Colonic mucosa (tissue), 4 donors: ENCODE measurements around the gene PHACTR3. TPM values are rescaled to one million over a fixed set of nuclear protein-coding genes. Genes with fewer than 3 reads are reported as not detected.

Experiments
- DNase-seq: peaks from one replicate; pipeline ENCODE4 v3.0.0-alpha.2; 2020
- H3K27ac ChIP-seq: fragments of 200-600 bp; one replicate; pipeline ENCODE4 v1.8.0; 2021
- H3K27me3 ChIP-seq: fragments of 200-600 bp; one replicate; pipeline ENCODE4 v1.8.0; 2021
- H3K36me3 ChIP-seq: fragments of 200-600 bp; one replicate; pipeline ENCODE4 v1.8.0; 2021
- H3K4me1 ChIP-seq: fragments of 200-600 bp; one replicate; pipeline ENCODE4 v1.8.0; 2021; ENCODE audit warnings: mild to moderate bottlenecking
- H3K4me3 ChIP-seq: fragments of 200-600 bp; one replicate; pipeline ENCODE4 v1.8.0; 2021
- H3K9ac ChIP-seq, 2 donors: one replicate each; pipeline ENCODE4 v1.7.0; 2013; ENCODE audit warnings: control low read depth in 2 of 2, low read depth in 2 of 2, low read length in 2 of 2
- H3K9me3 ChIP-seq: fragments of 200-600 bp; one replicate; pipeline ENCODE4 v1.8.0; 2021
- CTCF ChIP-seq: fragments of 200-600 bp; IDR thresholded peaks from one replicate; pipeline ENCODE4 v1.8.0; 2022; ENCODE audit warnings: antibody characterized with exemption, mild to moderate bottlenecking
- intact Hi-C: fragments of 100-400 bp; cut with DNase I; formaldehyde crosslinking; loops from one replicate; pipeline ENCODE4 v1.14.1; 2022
- total RNA-seq, 2 donors: library from RNA; stranded (reverse); fragmentation: NEBNext Ultra II Directional in 1 of 2; extraction: Animal tissue kit (Norgen Biotek cat#: 25700) in 1 of 2; gene quantifications; one replicate each; pipeline ENCODE4 v1.2.1, GENCODE V29; 2021
- donor health status: healthy.
- donor health status: DM: no; HTN: no; CAD: no.
- donor health status: DM: no; HTN: no; CAD: no.

The PHACTR3 gene
- total RNA-seq, 2 donors from 2014 or later = 0.44 to 0.53 TPM

DNA sequence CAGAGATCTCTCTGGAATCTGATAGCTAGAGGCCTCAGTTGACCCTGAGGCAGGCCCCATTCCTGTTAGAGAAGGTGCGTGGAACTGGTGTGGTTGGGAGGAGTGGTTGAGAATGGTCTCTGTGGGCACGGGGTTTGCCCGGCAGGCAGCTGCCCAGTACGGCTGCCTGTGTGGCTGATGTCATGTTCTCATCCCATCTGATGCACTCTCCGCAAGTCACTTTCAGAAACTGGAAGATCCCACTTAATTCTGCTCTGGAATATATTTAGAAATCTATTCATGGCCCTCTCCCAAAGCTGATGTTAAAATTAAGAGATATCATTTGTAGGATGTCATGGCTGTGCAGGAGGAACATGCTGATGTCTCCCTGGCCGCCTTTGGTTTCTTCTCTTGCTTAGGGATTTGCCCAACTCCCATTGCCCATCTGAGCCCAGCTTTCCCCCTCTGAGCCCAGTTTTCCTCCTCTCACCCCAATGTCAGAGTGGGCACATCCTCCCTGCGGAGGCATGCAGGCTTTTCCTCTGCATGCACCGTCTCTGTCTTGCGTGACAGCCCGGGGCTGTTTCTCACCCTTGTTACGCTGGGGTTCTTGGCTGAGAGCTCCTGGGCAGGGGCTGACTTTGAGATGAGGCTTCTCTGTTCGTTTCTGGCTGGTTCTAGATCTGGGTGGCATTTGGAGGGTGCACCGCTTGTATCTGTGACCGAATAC, 21.0 kb downstream of the PHACTR3 start:
- intact Hi-C loops = no loop called here
- no peaks in the 10 kb centered on the region for H3K27me3 ChIP-seq
- no peak for TF ChIP-seq CTCF
- no peaks in the 10 kb centered on the region for H3K36me3 ChIP-seq
- no peak overlapping the region for H3K9ac ChIP-seq
- no peak for DNase-seq
- no peak overlapping the region for H3K27ac ChIP-seq
- H3K4me1 ChIP-seq = no peaks in the 10 kb centered on the region
- H3K4me3 ChIP-seq = no peak overlapping the region
- H3K9me3 ChIP-seq = no peaks in the 10 kb centered on the region

- TF ChIP-seq CTCF = no peak
- Histone ChIP-seq H3K36me3 (no peaks in the 10 kb centered on the region), H3K4me1 (no peaks in the 10 kb centered on the region), H3K27me3 (no peaks in the 10 kb centered on the region), H3K4me3 (no peak overlapping the region), H3K9me3 (no peaks in the 10 kb centered on the region), H3K27ac (no peak overlapping the region), H3K9ac (no peak overlapping the region)
- intact Hi-C loops = no loop called here
- no peak for DNase-seq
Observed at GRCh38 chr20:59627298-59627697, 23.0 kb downstream of the PHACTR3 start.

- H3K36me3 ChIP-seq = no peaks in the 10 kb centered on the region
- intact Hi-C loops = no loop called here
- no peak for DNase-seq
- no peaks in the 10 kb centered on the region for H3K4me1 ChIP-seq
- H3K27ac ChIP-seq = no peak overlapping the region
- no peak overlapping the region for H3K4me3 ChIP-seq
- H3K9me3 ChIP-seq = no peaks in the 10 kb centered on the region
- no peak overlapping the region for H3K9ac ChIP-seq
- no peak for TF ChIP-seq CTCF
- no peaks in the 10 kb centered on the region for H3K27me3 ChIP-seq
Observed at GRCh38 chr20:59628171-59628570, 23.8 kb downstream of the PHACTR3 start.

- H3K36me3 ChIP-seq = no peaks in the 10 kb centered on the region
Observed at GRCh38 chr20:59629141-59630045, 25.1 kb downstream of the PHACTR3 start.

DNA sequence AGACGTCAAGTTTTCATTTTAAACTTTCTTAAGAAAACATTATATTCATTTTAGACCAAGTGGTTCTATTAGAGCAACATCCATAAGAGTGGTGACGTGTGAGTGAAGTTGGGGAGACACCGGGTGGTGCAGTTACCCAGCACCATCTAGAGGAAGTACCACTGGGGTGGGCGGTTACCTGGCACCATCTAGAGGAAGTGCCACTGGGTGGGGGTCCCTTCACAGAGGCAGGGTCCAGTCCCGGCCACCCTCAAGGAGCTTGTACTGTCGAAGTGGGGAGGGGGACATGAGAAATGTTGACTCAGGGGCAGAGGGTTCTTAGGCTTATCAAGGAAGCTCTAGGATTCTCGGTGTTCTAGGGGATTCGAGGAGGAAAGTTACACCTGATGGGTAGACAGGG, 26.2 kb downstream of the PHACTR3 start:
- TF ChIP-seq CTCF = no peak
- no peak overlapping the region for H3K27ac ChIP-seq
- no peaks in the 10 kb centered on the region for H3K9me3 ChIP-seq
- intact Hi-C loops = no loop called here
- no peaks in the 10 kb centered on the region for H3K27me3 ChIP-seq
- H3K4me1 ChIP-seq = no peaks in the 10 kb centered on the region
- no peaks in the 10 kb centered on the region for H3K36me3 ChIP-seq
- H3K9ac ChIP-seq = no peak overlapping the region
- no peak overlapping the region for H3K4me3 ChIP-seq
- no peak for DNase-seq

More at GRCh38 chr20:59629141-59630045, 25.1 kb downstream of the PHACTR3 start:
- no peak overlapping the region for H3K27ac ChIP-seq
- DNase-seq = no peak
- no peak overlapping the region for H3K9ac ChIP-seq
- intact Hi-C loops = no loop called here
- H3K27me3 ChIP-seq = no peaks in the 10 kb centered on the region
- no peak overlapping the region for H3K4me3 ChIP-seq
- TF ChIP-seq CTCF = no peak
- H3K4me1 ChIP-seq = no peaks in the 10 kb centered on the region
- H3K9me3 ChIP-seq = no peaks in the 10 kb centered on the region
